Left forelimb (tissue), 1 donor: Measurements from ENCODE around the gene CASP3.
A peak's percentile ranks its signal among the peaks of the same experiment; 100 is the strongest.

Source experiments
- DNase-seq: peaks from one replicate; pipeline ENCODE4 v3.0.0-alpha.2; 2018; ENCODE audit warnings: low spot score

The CASP3 gene

DNA sequence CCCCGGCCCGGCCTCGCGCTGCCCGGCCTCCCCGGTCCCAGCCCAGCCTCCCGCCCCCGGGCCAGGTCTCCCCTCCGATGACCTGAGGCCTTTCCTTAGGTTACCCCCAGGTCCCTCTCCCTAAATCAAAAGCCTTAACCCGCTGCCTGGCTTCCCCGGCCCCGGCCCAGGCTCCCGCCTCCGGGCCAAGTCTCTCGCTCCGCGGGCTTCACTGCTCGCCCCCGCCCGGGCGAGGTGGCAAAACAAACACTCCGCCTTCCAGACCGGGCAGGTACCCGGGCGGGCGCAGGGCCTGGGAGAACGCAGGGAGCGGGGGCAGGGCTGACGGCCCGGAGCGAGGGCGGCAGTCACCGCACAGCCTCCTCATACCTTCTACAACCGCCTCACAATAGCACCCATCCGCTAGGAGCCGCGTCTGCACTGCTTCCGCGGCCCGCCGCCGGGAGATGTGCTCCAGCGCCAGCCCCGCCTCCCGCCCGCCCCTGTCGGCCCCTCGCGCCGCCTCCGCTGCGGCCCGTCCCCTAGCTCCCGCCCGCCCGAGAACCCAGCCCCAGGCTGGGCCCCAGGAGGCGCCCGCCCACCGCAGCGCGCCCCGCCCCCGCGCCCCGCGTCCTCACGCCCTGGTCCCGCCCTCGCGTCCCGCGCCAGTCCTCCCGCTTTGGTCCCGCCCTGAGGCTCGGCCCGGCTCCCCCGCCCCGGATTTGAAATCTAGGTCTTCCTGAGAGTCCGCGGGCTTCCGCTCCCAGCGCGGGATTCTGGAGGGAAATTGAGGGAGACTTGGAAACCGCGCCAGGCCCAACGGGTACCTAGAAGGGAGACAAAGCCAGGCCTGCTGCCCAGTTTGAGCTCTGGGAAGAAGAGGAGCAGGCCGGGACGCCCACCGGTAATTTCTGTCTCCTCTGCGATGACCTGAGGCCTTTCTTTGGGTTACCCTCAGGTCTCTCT lies at the start of gene CASP3, which contains the start of gene PRIMPOL:
CASP3 (minus strand) TSS at position 422 of the 945 bp plus-strand sequence. CDS start 10,994 bp downstream, outside the sequence.
PRIMPOL (plus strand) TSS at position 713 of the 945 bp plus-strand sequence. CDS start 7,403 bp downstream, outside the sequence.
- peak; percentile 99 for DNase-seq

DNA sequence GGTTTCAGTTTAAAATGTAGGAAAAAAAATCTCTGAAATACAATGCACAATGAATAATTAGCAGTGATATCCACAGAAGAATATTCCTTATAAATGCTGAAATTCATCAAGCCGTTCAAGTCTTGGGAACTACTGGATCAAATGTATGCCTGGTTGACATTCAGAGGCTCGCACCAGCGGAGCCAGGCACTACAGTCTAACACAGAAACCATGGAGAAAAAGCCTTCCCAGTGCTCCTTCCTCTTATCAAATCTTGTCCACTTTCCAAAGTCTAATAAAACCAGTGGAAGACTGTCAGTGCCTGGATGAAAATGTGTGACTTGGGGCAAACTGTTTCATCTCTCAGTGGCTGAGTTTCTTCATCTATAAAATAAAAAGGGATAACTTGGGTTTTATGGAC lies 48.7 kb upstream of the CASP3 start:
- DNase-seq = no peak

DNA sequence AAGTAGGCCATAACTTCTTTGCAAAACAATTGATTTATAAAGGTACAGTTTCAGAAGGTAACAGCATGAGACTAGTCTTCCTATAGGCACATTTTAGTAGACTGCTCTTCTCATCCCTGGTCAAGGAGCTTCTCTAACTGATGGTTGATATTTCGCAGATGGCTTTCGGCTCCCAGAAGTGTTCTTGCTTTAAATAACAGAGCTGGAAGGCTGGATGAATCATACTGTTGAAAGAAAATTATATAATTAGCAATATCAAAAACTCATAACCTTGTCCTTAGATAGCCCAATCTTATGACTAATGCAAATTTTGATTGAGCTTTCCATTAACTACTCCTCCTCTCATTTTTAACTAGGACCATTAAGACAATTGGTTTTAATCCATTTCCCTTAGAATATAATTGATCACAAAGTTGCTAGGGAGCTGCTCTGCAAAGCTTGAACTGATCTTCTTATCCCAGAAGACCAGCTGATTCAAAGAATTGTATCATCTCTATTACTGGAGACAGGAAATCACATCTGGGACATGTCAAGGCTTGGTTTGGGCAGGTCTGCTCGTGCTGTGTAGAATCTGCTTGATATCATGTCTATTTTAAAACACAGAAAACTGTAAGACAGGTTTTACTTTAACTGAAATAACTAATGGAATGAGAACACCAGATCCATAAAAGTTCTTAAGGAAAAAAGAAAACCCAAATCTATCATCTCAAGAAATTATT lies 46.1 kb upstream of the CASP3 start:
- no peak for DNase-seq

DNA sequence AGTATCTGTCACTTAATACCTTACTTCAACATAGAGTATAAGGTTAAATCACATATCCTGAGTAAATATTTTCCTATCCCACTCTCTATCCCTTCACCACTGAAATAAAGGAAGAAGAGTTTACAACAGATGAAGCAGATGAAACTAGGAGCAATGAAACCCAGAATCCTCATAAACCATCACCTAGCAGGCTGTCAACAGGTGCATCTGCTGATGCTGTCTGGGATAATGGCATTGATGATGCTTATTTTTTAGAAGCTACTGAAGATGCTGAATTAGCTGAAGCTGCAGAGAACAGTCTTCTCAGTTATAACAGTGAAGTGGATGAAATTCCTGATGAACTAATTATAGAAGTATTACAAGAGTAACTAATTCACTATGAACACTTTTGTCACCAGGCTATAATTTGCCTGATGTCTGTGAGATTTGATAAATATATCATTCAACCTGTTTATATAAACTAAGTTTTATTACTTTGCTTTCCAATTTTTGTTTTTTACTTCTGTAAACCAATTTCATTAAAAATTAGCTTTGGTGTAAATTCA lies 45.2 kb upstream of the CASP3 start:
- DNase-seq = no peak

DNA sequence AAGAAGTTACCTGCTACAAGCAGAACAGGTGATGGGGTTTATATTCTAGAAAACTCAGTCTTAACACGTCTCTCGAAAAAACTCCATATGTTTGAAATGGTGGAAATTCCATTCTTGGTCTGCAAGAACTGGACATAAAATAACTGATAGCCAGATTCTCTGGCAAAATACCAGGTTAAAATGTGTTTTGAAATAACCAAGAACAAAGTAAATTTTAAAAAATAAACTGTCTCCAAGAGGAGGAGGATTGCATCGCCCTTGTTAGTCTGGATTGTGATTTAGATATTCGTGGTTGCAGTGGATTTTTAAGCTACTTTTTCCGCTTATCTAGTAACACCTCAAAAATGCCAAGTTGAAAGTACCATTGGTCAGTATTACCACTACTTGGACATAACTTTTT lies 43.8 kb upstream of the CASP3 start:
- no peak for DNase-seq

DNA sequence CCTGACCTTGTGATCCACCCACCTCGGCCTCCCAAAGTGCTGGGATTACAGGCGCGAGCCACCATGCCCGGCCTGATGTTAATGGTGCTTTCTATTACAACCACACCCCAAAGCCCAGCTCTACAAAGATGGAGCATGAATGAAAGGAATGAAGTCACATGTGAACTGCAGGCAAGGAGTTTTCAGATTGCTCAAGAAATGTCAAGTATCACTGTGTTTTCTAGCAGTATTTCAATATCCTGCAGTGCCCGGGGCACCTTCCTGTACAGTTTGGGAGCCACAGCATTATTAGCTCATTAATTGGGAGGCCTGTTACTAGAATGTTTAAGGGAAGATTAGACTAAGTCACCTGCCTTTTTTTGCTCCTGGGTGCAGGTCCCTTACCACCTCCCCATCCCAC lies 40.4 kb upstream of the CASP3 start:
- no peak for DNase-seq

DNA sequence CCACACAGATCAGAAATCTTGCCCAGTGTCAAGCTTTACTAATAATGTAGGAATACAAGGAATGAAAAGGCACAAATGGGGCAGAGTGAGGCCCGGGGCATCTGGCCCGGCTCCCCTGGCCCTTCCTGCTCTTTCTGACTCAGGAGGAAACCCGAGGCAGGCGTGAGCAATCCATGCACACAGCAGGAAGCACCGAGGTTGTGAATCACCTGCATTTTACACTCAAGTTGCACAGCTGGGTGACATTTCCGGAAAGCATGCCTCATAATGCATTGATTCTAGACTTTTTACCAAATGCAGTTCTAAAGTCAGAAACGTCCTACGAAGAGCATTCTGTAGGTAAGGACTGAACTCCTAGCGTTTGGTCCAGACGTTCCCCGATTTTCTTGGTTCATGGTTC lies 39.2 kb upstream of the CASP3 start:
- no peak for DNase-seq

DNA sequence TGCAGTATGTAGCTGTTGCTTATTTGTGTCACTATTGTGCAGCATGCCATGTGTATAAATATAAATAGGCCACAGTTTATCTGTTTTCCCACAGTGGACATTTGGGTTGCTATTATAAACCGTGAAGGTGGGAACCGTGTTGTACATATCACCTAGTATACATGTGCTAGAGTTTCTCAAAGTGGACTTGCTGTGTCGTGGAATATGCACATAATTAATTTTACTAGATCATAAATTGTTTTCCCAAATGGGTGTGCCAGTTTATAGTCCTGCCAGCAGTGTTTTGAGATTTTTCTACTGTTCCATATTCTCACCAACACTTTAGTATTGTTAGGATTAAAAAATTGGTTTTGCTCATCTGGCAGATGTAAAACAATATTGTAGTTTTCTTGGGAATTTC lies 38.8 kb upstream of the CASP3 start:
- no peak for DNase-seq

DNA sequence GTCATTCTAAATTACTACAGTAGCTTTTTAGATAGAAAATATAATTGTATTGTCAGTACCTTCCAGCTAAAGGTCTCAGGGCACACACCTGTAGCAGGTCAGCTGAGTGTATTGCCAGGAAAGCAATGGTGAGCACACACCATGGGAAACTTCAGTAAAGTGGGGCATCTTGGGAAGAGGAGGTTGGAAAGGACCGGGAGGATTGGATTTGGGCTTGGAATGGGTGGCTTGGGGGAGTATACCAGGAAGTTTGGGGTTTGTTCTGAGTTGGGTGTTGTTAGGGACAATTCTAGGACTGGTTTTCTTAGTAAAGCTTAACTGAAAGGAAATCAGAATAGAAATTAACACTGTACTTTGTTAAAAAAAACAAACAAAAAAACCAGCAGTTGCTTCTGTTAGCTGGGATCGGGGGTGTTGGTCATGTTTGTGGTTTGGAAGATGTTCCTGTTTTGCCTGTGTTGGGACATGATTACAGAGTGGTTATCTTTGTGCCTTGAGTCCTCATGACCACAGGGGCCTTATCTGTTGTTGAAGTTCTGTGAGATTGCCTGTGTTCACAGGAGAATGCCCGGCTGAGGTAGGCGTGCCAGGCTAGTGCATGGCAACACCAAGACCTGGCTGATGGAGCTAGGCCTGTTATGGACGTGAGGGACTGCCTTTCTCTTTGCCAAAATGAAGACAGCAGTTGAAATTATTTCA lies 35.4 kb upstream of the CASP3 start:
- DNase-seq = no peak

DNA sequence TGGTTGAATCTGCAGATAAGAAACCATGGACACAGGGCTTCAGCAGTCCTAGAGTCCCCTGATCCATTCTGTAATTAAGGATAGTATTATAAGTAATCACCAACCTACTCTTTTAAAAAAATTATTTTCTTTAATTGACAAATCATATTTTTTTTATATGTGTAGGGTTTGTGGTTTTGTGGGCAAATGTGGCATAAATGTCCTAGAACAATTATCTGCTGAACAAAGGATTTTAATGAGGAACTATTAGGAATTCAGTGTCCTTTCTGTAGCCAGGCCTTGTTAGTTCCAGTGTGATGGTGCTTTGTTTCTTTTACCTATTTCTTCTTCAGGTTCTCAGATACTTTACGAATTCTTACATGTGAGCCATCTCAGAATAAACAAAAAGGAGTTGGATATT lies 32.7 kb upstream of the CASP3 start:
- DNase-seq = no peak

DNA sequence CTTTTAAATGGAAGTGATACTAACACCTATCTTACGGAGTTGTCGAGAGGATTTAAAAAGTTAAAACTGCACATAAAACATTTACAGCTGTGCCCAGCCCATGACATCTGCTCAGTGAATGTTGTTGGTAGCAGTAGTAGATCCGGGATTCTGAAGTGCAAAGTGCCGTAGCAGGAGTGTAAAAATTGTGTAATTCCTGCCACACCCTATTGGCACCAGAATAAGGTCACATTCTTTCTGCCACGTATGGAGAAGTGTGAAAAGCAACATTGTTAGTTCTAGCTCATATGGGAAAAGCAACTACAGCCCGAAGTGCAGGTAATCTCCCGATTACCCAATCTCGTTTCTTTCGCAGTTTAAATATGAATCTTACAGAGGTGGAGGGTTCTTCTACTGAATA lies 31.5 kb upstream of the CASP3 start:
- DNase-seq = no peak

DNA sequence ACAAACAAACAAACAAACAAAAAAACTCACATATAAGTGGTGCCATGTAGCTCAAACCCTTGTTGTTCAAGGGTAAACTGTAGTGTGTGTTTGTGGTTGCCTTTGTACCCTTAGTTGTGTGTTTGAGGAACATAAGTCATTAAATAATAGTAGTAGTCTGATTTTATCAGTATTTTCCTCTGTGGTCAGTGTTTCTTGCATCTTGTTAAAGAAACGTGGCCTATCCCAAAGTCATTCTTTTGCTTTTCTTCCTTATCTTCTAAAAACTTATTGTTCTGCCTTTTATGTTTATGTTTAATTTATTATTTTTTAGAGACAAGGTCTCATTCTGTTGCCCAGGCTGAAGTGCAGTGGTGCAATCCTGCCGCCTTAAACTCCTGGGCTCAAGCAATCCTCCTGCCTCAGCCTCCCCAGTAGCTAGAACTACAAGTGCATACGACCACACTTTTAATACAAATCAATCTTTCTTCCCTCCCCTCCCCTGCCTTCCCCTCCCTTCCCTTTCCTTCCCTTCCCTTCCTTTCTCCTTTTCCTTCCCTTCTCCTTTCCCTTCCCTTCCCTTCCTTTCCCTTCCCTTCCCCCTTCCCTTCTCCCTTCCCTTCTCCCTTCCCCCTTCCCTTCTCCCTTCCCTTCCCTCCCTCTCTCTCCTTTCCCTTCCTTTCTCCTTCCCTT lies 26.7 kb upstream of the CASP3 start:
- DNase-seq = no peak

DNA sequence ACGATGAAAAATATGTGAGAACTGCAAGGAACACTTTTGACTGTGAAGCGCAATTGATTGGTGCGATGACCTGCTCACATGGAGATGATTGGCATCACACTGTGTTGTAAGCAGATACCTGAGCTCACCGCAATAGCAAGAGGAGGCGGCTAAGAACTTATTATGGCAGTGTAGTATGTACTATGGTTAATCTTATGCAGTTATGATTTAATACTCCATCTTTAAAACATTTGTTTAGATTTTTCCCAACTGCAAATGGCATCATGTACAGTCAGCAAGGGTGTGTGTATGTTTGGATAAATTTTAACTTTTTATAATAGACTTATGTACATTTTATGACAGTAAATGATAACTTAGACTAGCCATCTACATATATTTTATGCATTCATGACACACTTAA lies 25.8 kb upstream of the CASP3 start:
- DNase-seq = no peak

DNA sequence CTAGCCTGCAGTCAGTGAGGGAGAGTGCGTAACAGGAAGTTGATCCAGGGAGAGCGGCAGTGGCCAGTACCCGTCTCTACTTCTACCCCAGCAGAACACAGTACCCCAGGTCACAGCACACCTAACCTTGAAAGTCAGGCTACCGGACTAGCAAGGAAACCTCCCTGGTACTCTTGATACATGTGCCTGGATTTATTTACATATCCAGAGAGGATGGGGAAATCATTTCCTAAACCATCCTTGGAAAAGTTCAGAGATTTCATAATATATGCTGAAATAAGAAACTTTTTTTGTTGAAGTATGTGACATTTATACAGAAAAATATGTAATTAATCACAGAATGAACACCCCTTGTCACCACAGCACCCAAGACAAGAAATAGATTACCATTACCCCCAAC lies 24.8 kb upstream of the CASP3 start:
- no peak for DNase-seq

DNA sequence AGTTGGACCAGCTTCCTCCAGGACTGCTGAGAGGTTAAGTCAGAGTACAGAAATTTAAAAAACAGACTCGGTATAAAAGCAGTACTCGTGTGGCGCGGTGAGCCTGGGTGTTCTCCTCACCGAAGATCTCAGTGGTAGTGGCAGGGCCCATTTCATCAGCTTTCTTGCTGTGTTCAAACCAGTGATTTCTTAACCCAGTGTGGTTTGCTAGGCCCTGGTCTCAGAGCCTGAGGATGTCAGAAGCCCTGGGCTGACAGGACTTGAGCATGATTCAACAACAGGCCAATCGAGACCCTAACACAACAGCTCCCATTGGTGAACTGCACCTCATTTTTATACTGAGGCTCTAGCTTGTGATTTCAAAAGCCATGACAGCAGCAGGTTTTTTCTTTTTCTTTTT lies 23.5 kb upstream of the CASP3 start:
- DNase-seq = no peak

DNA sequence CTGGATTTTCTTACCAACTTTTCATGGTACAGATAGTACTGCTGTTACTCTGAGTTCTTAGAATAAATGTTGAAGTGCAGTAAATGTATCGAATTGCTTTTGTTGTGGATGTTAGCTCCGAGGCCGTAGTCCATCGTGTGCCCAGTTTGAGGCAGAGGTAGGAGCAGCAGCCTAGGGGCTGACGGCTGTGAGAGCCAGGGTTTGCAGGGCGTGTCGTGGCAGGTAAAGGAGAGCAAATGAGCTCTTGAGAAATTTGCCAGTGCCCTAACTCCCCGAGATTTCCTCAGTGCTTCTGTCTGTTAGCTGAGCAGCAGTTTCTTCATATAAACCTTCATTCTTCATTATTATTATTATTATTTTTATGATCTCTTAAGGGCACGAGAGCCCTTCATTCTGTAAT lies 21.9 kb upstream of the CASP3 start:
- DNase-seq = no peak

DNA sequence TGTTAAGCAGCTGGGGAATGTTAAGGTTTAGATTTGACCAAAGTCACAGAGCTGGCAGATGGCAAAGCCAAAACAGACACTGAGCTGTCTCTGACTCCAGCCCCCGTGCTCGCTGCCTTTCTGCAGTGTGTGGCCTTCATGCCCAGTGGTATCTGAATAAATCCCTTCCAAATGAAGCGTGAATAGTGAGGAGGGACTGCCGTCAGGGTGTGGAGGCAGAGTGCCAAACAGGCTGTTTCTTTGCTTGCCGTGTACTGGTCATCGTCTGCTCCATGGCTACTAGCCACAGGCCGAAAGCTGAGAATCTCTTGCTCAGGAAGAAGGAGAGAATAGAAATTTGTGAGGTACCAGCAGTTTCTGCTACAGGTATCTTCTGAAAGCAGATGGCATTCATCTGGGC lies 20.0 kb upstream of the CASP3 start:
- DNase-seq = no peak

DNA sequence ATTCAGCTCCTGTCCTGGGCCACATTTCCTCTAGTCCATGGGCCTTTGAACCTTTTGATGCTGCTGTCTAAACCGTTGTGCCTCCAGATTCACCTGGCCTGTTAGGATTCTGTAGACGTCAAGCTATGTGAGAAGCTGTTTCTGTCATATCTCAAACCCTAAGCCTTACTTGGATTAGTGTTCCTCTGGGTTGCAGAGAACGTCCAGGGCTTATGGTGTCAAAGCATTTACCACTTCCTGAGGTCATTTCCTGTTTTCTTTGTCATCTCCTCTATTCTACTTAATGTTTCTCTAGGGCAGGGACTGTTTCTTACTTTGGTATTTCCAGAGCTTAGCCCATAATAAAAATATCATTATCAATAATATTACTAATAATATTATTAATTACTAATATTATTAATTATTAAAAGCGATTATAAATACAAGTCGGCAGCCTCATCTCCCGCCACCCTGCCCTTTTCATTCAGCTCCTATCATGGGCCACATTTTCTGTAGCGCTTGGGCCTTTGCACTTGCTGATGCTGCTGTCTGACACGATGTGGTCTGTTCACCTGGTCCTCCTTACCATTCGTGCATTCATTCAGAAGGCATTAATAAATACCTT lies 19.4 kb upstream of the CASP3 start:
- no peak for DNase-seq

DNA sequence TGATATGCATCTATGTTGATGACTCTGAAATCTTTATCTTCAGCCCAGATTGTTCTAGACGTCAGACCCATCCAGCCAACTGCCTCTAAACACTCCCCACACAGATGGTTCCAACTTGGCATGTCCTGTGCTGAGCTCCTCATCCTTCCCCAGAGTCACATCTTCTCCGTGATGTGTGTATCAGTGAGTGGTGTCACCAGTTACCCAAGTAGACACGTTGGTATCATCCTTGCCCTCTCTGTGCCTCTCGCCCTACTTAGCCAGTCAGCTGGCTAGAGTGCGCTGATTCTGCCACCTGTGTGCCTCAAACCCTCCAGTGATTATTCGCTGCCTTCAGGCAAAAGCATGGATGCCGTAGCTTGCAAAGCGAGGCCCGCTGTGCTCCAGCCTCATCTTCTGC lies 18.8 kb upstream of the CASP3 start:
- DNase-seq = no peak

DNA sequence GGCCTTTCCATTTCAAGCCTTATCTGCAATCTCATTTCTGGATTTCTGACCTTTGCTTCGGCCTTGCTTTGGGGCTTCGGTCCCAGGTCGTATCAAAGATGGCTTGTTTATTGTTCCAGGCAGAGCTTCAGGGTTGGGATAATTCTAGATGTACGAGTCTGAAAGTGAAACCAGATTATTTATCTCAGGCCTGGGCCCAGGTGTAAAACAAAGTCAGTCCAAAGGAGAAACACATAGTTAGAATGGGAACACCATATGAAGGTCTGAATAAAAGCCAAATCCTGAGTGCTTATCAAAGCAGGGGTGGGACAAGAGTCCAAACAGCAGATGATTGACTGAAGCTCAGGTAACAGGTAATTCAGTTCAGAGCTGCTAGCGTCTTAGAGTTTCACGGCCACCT lies 17.4 kb upstream of the CASP3 start:
- no peak for DNase-seq
